BJ (cell line): ENCODE results near the gene GNG2. TPM values are rescaled to one million over a fixed set of nuclear protein-coding genes. Genes with fewer than 3 reads are reported as not detected.
A peak's percentile ranks its signal among the peaks of the same experiment; 100 is the strongest.

Experiments
- CTCF ChIA-PET: fragments of 350-600 bp; formaldehyde crosslinking; extraction: SDS; loops from one replicate; lab custom pipeline; 2021; ENCODE audit warnings: antibody characterized with exemption, inconsistent platforms; lab: Yijun Ruan, JAX
- POLR2A ChIA-PET: fragments of 300-600 bp; sonication (Branson Sonifier 250); formaldehyde crosslinking; extraction: SDS; loops from one replicate; lab custom pipeline; 2021; ENCODE audit warnings: antibody characterized with exemption; lab: Charles Lee
- DNase-seq: peaks from one replicate; pipeline ENCODE4 v3.0.0-alpha.2; 2011; ENCODE audit warnings: low read depth
- H3K27me3 ChIP-seq: 2 replicates; pipeline ENCODE4 v1.6.0; 2011; ENCODE audit warnings: low read length; ENCODE audit not compliant: control insufficient read depth, insufficient read depth
- H3K36me3 ChIP-seq: 2 replicates; pipeline ENCODE4 v1.5.1; 2011; ENCODE audit warnings: low read length; ENCODE audit not compliant: control insufficient read depth, insufficient read depth
- H3K4me3 ChIP-seq: 2 replicates; pipeline ENCODE4 v1.5.1; 2011; ENCODE audit warnings: low read depth, mild to moderate bottlenecking, control low read depth, low read length
- polyA plus RNA-seq: library from polyadenylated mRNA; depleted of rRNA; stranded (reverse); fragments of >200 nt; gene quantifications from 2 replicates; pipeline ENCODE4 v1.2.3, GENCODE V29; 2011
- TF ChIP-seq, protein P1 (sequence below): IDR thresholded peaks from 2 replicates; pipeline ENCODE4 v1.5.1; 2011; ENCODE audit warnings: low read depth, mild to moderate bottlenecking, control low read depth, inconsistent platforms, low read length, moderate library complexity; ENCODE audit not compliant: insufficient read depth

Gene GNG2
- polyA plus RNA-seq, 1 experiment = 4.5 TPM

DNA sequence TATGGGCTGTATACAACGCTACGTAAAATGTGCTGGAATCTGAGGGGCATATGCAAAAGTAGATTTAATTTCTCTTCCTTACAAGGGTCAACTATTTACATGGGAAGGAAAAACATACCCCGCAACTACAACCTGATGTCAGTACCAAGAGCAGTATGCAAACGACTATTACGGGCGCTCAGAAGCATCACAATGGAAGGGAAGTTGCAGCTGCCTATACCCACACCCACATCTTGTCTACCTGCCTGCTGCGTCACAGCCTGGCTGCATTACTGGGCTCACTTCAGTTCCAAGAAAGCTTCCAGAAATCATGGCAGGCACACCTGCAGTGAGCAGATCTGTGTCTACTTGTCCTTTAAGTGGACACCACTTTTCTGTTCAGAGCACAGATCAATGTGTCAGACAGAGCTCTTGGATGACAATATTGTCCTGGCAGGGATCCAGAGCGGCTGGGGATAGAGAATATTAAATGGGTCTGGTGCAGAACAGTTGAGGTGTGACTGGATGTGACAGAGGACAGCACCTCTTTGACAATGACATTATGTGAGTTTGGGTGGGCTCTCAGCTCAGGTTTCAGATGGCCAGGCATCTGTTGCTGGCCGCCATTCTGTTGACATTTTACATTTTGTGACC, 41.5 kb upstream of the GNG2 start:
- no peak for DNase-seq
- Histone ChIP-seq H3K36me3 (no peaks in the 10 kb centered on the region), H3K4me3 (no peak overlapping the region), H3K27me3 (peaks cover 1% of the 10 kb centered on the region; the same call in 1 of the 2 replicates)
- ChIA-PET CTCF (interaction anchor here (0.6 to 1.2 kb wide), 2 partner anchors 9 to 288 kb away, joined by 3 read pairs; no protein-coding TSS in a partner anchor), POLR2A (no interaction called here)
- TF ChIP-seq, protein P1, sequence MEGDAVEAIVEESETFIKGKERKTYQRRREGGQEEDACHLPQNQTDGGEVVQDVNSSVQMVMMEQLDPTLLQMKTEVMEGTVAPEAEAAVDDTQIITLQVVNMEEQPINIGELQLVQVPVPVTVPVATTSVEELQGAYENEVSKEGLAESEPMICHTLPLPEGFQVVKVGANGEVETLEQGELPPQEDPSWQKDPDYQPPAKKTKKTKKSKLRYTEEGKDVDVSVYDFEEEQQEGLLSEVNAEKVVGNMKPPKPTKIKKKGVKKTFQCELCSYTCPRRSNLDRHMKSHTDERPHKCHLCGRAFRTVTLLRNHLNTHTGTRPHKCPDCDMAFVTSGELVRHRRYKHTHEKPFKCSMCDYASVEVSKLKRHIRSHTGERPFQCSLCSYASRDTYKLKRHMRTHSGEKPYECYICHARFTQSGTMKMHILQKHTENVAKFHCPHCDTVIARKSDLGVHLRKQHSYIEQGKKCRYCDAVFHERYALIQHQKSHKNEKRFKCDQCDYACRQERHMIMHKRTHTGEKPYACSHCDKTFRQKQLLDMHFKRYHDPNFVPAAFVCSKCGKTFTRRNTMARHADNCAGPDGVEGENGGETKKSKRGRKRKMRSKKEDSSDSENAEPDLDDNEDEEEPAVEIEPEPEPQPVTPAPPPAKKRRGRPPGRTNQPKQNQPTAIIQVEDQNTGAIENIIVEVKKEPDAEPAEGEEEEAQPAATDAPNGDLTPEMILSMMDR = no peak

DNA sequence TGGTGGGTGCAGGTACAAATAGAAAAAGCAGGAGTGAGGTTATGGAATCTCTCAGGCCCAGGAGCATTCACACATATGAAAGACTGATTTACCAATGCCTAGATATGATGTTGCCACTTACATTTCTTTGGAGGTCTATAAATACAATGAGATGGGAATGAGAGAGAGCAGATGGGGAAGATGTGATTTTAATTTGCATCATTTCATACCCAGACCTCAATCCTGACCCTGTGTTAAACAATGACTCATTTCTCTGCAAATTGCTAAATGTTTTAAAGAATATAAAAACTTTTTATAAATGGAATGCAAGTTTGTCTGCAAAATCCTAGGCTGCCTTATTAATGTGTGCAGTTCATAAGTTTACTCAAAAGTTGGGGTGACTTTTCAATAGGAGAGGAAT, 38.6 kb upstream of the GNG2 start:
- Histone ChIP-seq H3K36me3 (no peaks in the 10 kb centered on the region), H3K27me3 (peaks cover 1% of the 10 kb centered on the region; the same call in 1 of the 2 replicates), H3K4me3 (no peak overlapping the region)
- TF ChIP-seq, protein P1 = no peak
- CTCF ChIA-PET = interaction anchor here (1.4 to 2.1 kb wide), 4 partner anchors 10 to 539 kb away, joined by 3 to 6 read pairs (median 4); no protein-coding TSS in a partner anchor
- peak; percentile 62 for DNase-seq
- POLR2A ChIA-PET = no interaction called here

DNA sequence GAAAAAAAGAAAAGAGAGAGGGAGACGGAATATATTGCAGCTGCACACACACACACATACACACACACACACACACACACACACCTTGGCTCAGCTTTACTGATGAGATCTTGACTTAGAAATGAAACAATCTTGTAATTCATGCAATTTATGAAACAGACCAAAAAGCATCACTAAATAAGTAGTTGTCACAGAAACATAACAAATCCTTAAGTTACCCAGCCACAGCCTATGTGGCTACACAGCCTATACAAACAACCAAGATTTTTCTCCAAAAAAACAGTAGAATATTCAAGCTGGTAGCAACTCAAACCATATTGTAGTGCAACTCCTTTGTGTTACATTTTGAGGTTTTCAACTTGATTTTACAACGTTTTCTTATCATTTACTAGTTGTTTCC, 37.9 kb upstream of the GNG2 start:
- Histone ChIP-seq H3K36me3 (no peaks in the 10 kb centered on the region), H3K4me3 (no peak overlapping the region), H3K27me3 (peaks cover 1% of the 10 kb centered on the region; the same call in 1 of the 2 replicates)
- POLR2A ChIA-PET = no interaction called here
- no peak for DNase-seq
- TF ChIP-seq, protein P1 = no peak
- CTCF ChIA-PET = interaction anchor here (1.1 to 2.1 kb wide), 5 partner anchors 11 to 539 kb away, joined by 3 to 6 read pairs (median 4); no protein-coding TSS in a partner anchor

DNA sequence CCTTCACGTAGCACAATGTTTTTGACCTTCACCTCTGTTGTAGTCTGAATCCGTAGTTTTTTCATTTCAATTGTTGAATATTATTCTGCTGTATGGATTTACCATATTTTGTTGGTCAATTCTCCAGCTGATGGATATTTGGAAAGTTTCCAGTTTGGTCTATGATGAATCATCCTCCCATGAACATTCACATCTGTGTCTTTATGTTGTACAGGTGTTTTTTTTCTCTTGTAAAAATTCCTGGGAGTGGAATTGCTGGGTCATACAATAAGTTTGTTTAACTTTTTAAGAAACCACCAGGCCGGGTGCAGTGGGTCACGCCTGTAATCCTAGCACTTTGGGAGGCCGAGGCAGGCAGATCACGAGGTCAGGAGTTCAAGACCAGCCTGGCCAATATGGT, 36.7 kb upstream of the GNG2 start:
- no peaks in the 10 kb centered on the region; the same call in 1 of the 2 replicates for H3K27me3 ChIP-seq
- no peaks in the 10 kb centered on the region for H3K36me3 ChIP-seq
- CTCF ChIA-PET = interaction anchor here (2.1 kb wide), 1 partner anchor 10 kb away, joined by 6 read pairs; no protein-coding TSS in a partner anchor
- no peak for DNase-seq
- no peak overlapping the region for H3K4me3 ChIP-seq
- POLR2A ChIA-PET = no interaction called here
- TF ChIP-seq, protein P1 = no peak

DNA sequence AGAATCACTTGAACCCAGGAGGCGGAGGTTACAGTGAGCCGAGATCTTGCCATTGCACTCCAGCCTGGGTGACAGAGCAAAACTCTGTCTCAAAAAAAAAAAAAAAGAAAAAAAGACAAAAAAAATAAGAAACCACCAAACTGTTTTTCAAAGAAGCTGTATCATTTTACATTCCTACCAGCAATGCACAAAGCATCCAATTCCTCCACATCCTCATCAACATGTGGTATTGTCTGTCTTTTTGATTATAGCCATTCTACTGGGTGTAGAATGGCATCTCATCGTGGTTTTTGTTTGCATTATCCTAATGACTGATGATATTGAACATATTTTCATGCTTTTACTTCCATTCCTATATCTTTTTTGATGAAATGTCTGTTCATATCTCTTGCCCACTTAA, 36.2 kb upstream of the GNG2 start:
- ChIA-PET CTCF (interaction anchor here (2.1 kb wide), 1 partner anchor 10 kb away, joined by 6 read pairs; no protein-coding TSS in a partner anchor), POLR2A (no interaction called here)
- no peak overlapping the region for H3K4me3 ChIP-seq
- DNase-seq = no peak
- H3K27me3 ChIP-seq = no peaks in the 10 kb centered on the region; the same call in 1 of the 2 replicates
- H3K36me3 ChIP-seq = no peaks in the 10 kb centered on the region
- TF ChIP-seq, protein P1 = no peak
